Left ventricle myocardium inferior (tissue), 1 donor: ENCODE results near the gene DDRGK1. TPM values are rescaled to one million over a fixed set of nuclear protein-coding genes. Genes with fewer than 3 reads are reported as not detected.

ENCODE experiments used
- DNase-seq: peaks from one replicate; pipeline ENCODE4 v3.0.0-alpha.2; 2020
- H3K27ac ChIP-seq: fragments of 200-600 bp; replicated peaks from 2 replicates; pipeline ENCODE4 v1.8.0; 2021
- H3K27me3 ChIP-seq: fragments of 200-600 bp; 2 replicates; pipeline ENCODE4 v1.8.0; 2021; ENCODE audit warnings: low read depth
- H3K36me3 ChIP-seq: fragments of 200-600 bp; 2 replicates; pipeline ENCODE4 v1.8.0; 2021
- H3K4me1 ChIP-seq: fragments of 200-600 bp; 2 replicates; pipeline ENCODE4 v1.8.0; 2021
- H3K4me3 ChIP-seq: fragments of 200-600 bp; 2 replicates; pipeline ENCODE4 v1.8.0; 2021; ENCODE audit warnings: mild to moderate bottlenecking, moderate library complexity
- H3K9me3 ChIP-seq: fragments of 200-600 bp; replicated peaks from 2 replicates; pipeline ENCODE4 v1.8.0; 2021
- intact Hi-C: fragments of 100-400 bp; cut with micrococcal nuclease; formaldehyde crosslinking; loops from one replicate; pipeline ENCODE4 v1.11.0; 2022
- total RNA-seq: library from RNA; stranded (reverse); fragmentation: NEBNext Ultra II Directional; extraction: Animal tissue kit (Norgen Biotek cat#: 25700); gene quantifications from one replicate; pipeline ENCODE4 v1.2.1, GENCODE V29; 2021
- TF ChIP-seq, protein P1 (sequence below): fragments of 200-600 bp; IDR thresholded peaks from 2 replicates; pipeline ENCODE4 v1.8.0; 2021; ENCODE audit warnings: antibody characterized with exemption, mild to moderate bottlenecking, borderline replicate concordance
- donor health status: DM: no; HTN: yes; CAD: no; lungs with severe emphysema.

DDRGK1 gene
- total RNA-seq, 1 donor from 2014 or later: 30.0 TPM

GRCh38 chr20:3173610-3174441, 30.7 kb downstream of the DDRGK1 start:
- DNase-seq: peak; percentile 93
- Histone ChIP-seq H3K9me3 (no peaks in the 10 kb centered on the region), H3K36me3 (no peaks in the 10 kb centered on the region), H3K27ac (peak overlapping the region; percentile 87), H3K27me3 (no peaks in the 10 kb centered on the region), H3K4me3 (peak overlapping the region; percentile 99), H3K4me1 (peaks cover 36% of the 10 kb centered on the region)
- intact Hi-C loops: no loop called here
- TF ChIP-seq, protein P1, sequence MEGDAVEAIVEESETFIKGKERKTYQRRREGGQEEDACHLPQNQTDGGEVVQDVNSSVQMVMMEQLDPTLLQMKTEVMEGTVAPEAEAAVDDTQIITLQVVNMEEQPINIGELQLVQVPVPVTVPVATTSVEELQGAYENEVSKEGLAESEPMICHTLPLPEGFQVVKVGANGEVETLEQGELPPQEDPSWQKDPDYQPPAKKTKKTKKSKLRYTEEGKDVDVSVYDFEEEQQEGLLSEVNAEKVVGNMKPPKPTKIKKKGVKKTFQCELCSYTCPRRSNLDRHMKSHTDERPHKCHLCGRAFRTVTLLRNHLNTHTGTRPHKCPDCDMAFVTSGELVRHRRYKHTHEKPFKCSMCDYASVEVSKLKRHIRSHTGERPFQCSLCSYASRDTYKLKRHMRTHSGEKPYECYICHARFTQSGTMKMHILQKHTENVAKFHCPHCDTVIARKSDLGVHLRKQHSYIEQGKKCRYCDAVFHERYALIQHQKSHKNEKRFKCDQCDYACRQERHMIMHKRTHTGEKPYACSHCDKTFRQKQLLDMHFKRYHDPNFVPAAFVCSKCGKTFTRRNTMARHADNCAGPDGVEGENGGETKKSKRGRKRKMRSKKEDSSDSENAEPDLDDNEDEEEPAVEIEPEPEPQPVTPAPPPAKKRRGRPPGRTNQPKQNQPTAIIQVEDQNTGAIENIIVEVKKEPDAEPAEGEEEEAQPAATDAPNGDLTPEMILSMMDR: peak; percentile 33

GRCh38 chr20:3172933-3173609, 31.4 kb downstream of the DDRGK1 start, which contains the start of gene LZTS3:
TSS of gene LZTS3 (minus strand) at chr20:3173549. CDS start at chr20:3167163, 6,386 bp downstream.
- peak; percentile 75 for DNase-seq
- intact Hi-C loops: no loop called here

GRCh38 chr20:3172126-3172932, 32.2 kb downstream of the DDRGK1 start:
- no peaks in the 10 kb centered on the region for H3K9me3 ChIP-seq
- TF ChIP-seq, protein P1: no peak
- DNase-seq: no peak
- peaks cover 43% of the 10 kb centered on the region for H3K4me1 ChIP-seq
- intact Hi-C loops: no loop called here
- peak overlapping the region; percentile 87 for H3K27ac ChIP-seq
- no peaks in the 10 kb centered on the region for H3K36me3 ChIP-seq
- H3K4me3 ChIP-seq: peak overlapping the region; percentile 99
- H3K27me3 ChIP-seq: no peaks in the 10 kb centered on the region

More at GRCh38 chr20:3172933-3173609, 31.4 kb downstream of the DDRGK1 start, which contains the start of gene LZTS3:
- Histone ChIP-seq H3K36me3 (no peaks in the 10 kb centered on the region), H3K4me1 (peaks cover 36% of the 10 kb centered on the region), H3K9me3 (no peaks in the 10 kb centered on the region), H3K27me3 (no peaks in the 10 kb centered on the region), H3K27ac (peak within 1 kb of the TSS; percentile 87), H3K4me3 (peak within 1 kb of the TSS; percentile 99)
- TF ChIP-seq, protein P1: no peak

DNA sequence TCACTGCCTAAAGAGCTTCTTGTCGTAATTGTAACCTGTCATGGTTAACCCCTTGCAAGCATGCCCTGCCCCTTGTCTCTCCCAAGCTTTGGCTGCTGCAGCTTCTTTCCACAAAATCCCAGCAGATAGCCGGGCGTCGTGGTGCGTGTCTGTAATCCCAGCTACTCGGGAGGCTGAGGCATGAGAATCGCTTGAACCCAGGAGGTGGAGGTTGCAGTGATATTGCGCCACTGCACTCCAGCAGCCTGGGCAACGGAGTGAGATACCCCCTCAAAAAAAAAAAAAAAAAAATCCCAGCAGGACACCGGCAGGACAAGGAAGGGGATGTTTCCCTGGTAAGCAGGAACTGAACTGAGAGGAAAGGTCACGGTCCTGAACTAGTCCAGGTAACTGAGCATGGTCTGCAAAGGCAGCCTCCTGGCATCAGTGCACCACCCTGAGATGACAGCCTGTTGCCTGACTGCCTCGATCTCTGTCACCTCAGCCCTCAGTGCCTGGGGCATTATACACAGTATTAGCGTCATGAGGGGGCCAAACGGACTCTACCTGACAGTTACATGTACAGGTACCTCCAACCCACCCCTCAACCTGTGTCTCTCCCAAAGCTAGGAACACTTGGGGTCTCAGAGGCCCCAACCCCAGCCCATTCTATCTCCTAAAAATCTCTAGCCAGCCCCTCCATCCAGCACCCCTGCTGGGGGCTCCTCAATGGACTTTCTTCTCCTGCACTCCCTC, 32.9 kb downstream of the DDRGK1 start:
- H3K27me3 ChIP-seq: no peaks in the 10 kb centered on the region
- TF ChIP-seq, protein P1: no peak
- no peaks in the 10 kb centered on the region for H3K36me3 ChIP-seq
- DNase-seq: no peak
- peaks cover 43% of the 10 kb centered on the region for H3K4me1 ChIP-seq
- intact Hi-C loops: no loop called here
- no peak overlapping the region for H3K27ac ChIP-seq
- no peaks in the 10 kb centered on the region for H3K9me3 ChIP-seq
- H3K4me3 ChIP-seq: no peak overlapping the region
